Measurements from ENCODE around the gene RALGPS1.

GRCh38 chr9:126975327-126976220, 61.0 kb downstream of the RALGPS1 start:
- TF ChIP-seq POLR2A (IDR thresholded peaks at IDR 0.05; ENCODE audit: low read depth) (no peak), POLR2AphosphoS5 (IDR thresholded peaks at IDR 0.05) (no peak)
- TF ChIP-seq, protein P1, sequence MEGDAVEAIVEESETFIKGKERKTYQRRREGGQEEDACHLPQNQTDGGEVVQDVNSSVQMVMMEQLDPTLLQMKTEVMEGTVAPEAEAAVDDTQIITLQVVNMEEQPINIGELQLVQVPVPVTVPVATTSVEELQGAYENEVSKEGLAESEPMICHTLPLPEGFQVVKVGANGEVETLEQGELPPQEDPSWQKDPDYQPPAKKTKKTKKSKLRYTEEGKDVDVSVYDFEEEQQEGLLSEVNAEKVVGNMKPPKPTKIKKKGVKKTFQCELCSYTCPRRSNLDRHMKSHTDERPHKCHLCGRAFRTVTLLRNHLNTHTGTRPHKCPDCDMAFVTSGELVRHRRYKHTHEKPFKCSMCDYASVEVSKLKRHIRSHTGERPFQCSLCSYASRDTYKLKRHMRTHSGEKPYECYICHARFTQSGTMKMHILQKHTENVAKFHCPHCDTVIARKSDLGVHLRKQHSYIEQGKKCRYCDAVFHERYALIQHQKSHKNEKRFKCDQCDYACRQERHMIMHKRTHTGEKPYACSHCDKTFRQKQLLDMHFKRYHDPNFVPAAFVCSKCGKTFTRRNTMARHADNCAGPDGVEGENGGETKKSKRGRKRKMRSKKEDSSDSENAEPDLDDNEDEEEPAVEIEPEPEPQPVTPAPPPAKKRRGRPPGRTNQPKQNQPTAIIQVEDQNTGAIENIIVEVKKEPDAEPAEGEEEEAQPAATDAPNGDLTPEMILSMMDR (IDR thresholded peaks at IDR 0.05), result no peak
